Measurements from ENCODE around the gene CDKAL1.

Gene CDKAL1

GRCh38 chr6:21238208-21238607, 704.0 kb downstream of the CDKAL1 start:
- CTCF ChIA-PET = interaction anchor here (0.7 kb wide), 1 partner anchor 17 kb away, joined by 3 read pairs; no protein-coding TSS in a partner anchor
- no peak for DNase-seq (ENCODE audit: extremely low spot score)
- TF ChIP-seq PKNOX1 (IDR thresholded peaks at IDR 0.05) = no peak
- no peak for TF ChIP-seq HDGF (IDR thresholded peaks at IDR 0.05; ENCODE audit: borderline replicate concordance)
- no peak for TF ChIP-seq ZNF384 (IDR thresholded peaks at IDR 0.05)
- TF ChIP-seq ELF4 (IDR thresholded peaks at IDR 0.05) = no peak
- TF ChIP-seq BHLHE40 (IDR thresholded peaks at IDR 0.05; ENCODE audit: borderline replicate concordance) = no peak
- TF ChIP-seq FOXK2 (IDR thresholded peaks at IDR 0.05) = no peak
- no peak for TF ChIP-seq SUZ12 (IDR thresholded peaks at IDR 0.05)
- no peak for TF ChIP-seq ARNT (IDR thresholded peaks at IDR 0.05)
- no peak for TF ChIP-seq NFRKB (IDR thresholded peaks at IDR 0.05)
- no peak for TF ChIP-seq CTBP1 (IDR thresholded peaks at IDR 0.05; ENCODE audit: borderline replicate concordance)
- no peak for TF ChIP-seq FOXM1 (IDR thresholded peaks at IDR 0.05; ENCODE audit: borderline replicate concordance)
- TF ChIP-seq SP1 (IDR thresholded peaks at IDR 0.05) = no peak
- no peak for TF ChIP-seq L3MBTL2 (conservative IDR thresholded peaks at IDR 0.05)
- TF ChIP-seq LEF1 (IDR thresholded peaks at IDR 0.05; ENCODE audit: borderline replicate concordance) = no peak
- no peak for TF ChIP-seq FOXA1 (IDR thresholded peaks at IDR 0.05)
- no peak for TF ChIP-seq TARDBP (IDR thresholded peaks at IDR 0.05)
- POLR2A ChIA-PET = no interaction called here

- CTCF ChIA-PET = no interaction called here
- POLR2A ChIA-PET = no interaction called here
- no peak for TF ChIP-seq FOXM1 (IDR thresholded peaks at IDR 0.05; ENCODE audit: borderline replicate concordance)
- TF ChIP-seq L3MBTL2 (conservative IDR thresholded peaks at IDR 0.05) = no peak
- no peak for TF ChIP-seq PKNOX1 (IDR thresholded peaks at IDR 0.05)
- no peak for TF ChIP-seq NFRKB (IDR thresholded peaks at IDR 0.05)
- DNase-seq (ENCODE audit: extremely low spot score) = no peak
Observed at GRCh38 chr6:21240709-21241108, 706.5 kb downstream of the CDKAL1 start.

GRCh38 chr6:21241231-21242130, 707.2 kb downstream of the CDKAL1 start:
- TF ChIP-seq LEF1 (IDR thresholded peaks at IDR 0.05; ENCODE audit: borderline replicate concordance) (no peak), L3MBTL2 (conservative IDR thresholded peaks at IDR 0.05) (no peak), ZNF384 (IDR thresholded peaks at IDR 0.05) (no peak), CTBP1 (IDR thresholded peaks at IDR 0.05; ENCODE audit: borderline replicate concordance) (no peak), HDGF (IDR thresholded peaks at IDR 0.05; ENCODE audit: borderline replicate concordance) (no peak), TARDBP (IDR thresholded peaks at IDR 0.05) (no peak), SP1 (IDR thresholded peaks at IDR 0.05) (no peak), FOXA1 (IDR thresholded peaks at IDR 0.05) (no peak), ELF4 (IDR thresholded peaks at IDR 0.05) (no peak), PKNOX1 (IDR thresholded peaks at IDR 0.05) (no peak), BHLHE40 (IDR thresholded peaks at IDR 0.05; ENCODE audit: borderline replicate concordance) (no peak), SUZ12 (IDR thresholded peaks at IDR 0.05) (no peak), NFRKB (IDR thresholded peaks at IDR 0.05) (no peak), ARNT (IDR thresholded peaks at IDR 0.05) (no peak), FOXM1 (IDR thresholded peaks at IDR 0.05; ENCODE audit: borderline replicate concordance) (no peak), FOXK2 (IDR thresholded peaks at IDR 0.05) (no peak)
- POLR2A ChIA-PET = no interaction called here
- CTCF ChIA-PET = no interaction called here
- no peak for DNase-seq (ENCODE audit: extremely low spot score)

- TF ChIP-seq NFRKB (IDR thresholded peaks at IDR 0.05) (no peak), PKNOX1 (IDR thresholded peaks at IDR 0.05) (no peak), FOXK2 (IDR thresholded peaks at IDR 0.05) (no peak), HDGF (IDR thresholded peaks at IDR 0.05; ENCODE audit: borderline replicate concordance) (no peak), FOXA1 (IDR thresholded peaks at IDR 0.05) (no peak), LEF1 (IDR thresholded peaks at IDR 0.05; ENCODE audit: borderline replicate concordance) (no peak), BHLHE40 (IDR thresholded peaks at IDR 0.05; ENCODE audit: borderline replicate concordance) (no peak), SUZ12 (IDR thresholded peaks at IDR 0.05) (no peak), L3MBTL2 (conservative IDR thresholded peaks at IDR 0.05) (no peak), SP1 (IDR thresholded peaks at IDR 0.05) (no peak), TARDBP (IDR thresholded peaks at IDR 0.05) (no peak), CTBP1 (IDR thresholded peaks at IDR 0.05; ENCODE audit: borderline replicate concordance) (no peak)
- POLR2A ChIA-PET = no interaction called here
- CTCF ChIA-PET = interaction anchor here (0.5 kb wide), 1 partner anchor 9 kb away, joined by 3 read pairs; no protein-coding TSS in a partner anchor
- no peak for DNase-seq (ENCODE audit: extremely low spot score)
Observed at GRCh38 chr6:21244897-21245470, 710.7 kb downstream of the CDKAL1 start.

GRCh38 chr6:21245488-21245887, 711.2 kb downstream of the CDKAL1 start:
- ChIA-PET POLR2A (no interaction called here), CTCF (interaction anchor here (0.5 kb wide), 1 partner anchor 8 kb away, joined by 3 read pairs; no protein-coding TSS in a partner anchor)
- TF ChIP-seq L3MBTL2 (conservative IDR thresholded peaks at IDR 0.05) = no peak
- TF ChIP-seq PKNOX1 (IDR thresholded peaks at IDR 0.05) = no peak
- no peak for DNase-seq (ENCODE audit: extremely low spot score)
